HL-60 (cell line): ENCODE results near the gene MFSD6.
A peak's percentile ranks its signal among the peaks of the same experiment; 100 is the strongest.

Experiments used
- DNase-seq, 2 experiments: peaks; one replicate each; pipeline ENCODE4 v3.0.0-alpha.2; 2010 to 2020; ENCODE audit warnings: low read depth in 1 of 2, low spot score in 1 of 2
- H3K27ac ChIP-seq: fragments of 250-450 bp; sonication (Bioruptor Pico); replicated peaks from 2 replicates; pipeline ENCODE4 v1.5.1; 2020; ENCODE audit warnings: mild to moderate bottlenecking, moderate library complexity
- H3K27me3 ChIP-seq: fragments of 250-450 bp; sonication (Bioruptor Pico); 2 replicates; pipeline ENCODE4 v1.5.1; 2021; ENCODE audit warnings: mild to moderate bottlenecking, moderate library complexity; ENCODE audit not compliant: insufficient read depth, poor library complexity, severe bottlenecking
- H3K4me3 ChIP-seq: replicated peaks from 2 replicates; pipeline ENCODE4 v1.5.1; 2011; ENCODE audit warnings: mild to moderate bottlenecking, control low read depth, low read length; ENCODE audit not compliant: insufficient read depth
- CTCF ChIP-seq: IDR thresholded peaks from one replicate; pipeline ENCODE4 v1.5.1; 2011; ENCODE audit warnings: low read length, control low read depth, inconsistent platforms; ENCODE audit not compliant: insufficient read depth
- GABPA ChIP-seq: IDR thresholded peaks from 2 replicates; pipeline ENCODE4 v1.6.1; 2012; ENCODE audit warnings: low read depth
- POLR2AphosphoS5 ChIP-seq: IDR thresholded peaks from 2 replicates; pipeline ENCODE4 v1.6.1; 2012; ENCODE audit warnings: low read depth
- SPI1 ChIP-seq: IDR thresholded peaks from 2 replicates; pipeline ENCODE4 v1.6.1; 2012; ENCODE audit warnings: low read depth, mild to moderate bottlenecking, borderline replicate concordance
- TF ChIP-seq, protein P1 (sequence below): IDR thresholded peaks from 2 replicates; pipeline ENCODE4 v1.6.1; 2012; ENCODE audit warnings: low read depth; ENCODE audit not compliant: insufficient replicate concordance

MFSD6 gene

DNA sequence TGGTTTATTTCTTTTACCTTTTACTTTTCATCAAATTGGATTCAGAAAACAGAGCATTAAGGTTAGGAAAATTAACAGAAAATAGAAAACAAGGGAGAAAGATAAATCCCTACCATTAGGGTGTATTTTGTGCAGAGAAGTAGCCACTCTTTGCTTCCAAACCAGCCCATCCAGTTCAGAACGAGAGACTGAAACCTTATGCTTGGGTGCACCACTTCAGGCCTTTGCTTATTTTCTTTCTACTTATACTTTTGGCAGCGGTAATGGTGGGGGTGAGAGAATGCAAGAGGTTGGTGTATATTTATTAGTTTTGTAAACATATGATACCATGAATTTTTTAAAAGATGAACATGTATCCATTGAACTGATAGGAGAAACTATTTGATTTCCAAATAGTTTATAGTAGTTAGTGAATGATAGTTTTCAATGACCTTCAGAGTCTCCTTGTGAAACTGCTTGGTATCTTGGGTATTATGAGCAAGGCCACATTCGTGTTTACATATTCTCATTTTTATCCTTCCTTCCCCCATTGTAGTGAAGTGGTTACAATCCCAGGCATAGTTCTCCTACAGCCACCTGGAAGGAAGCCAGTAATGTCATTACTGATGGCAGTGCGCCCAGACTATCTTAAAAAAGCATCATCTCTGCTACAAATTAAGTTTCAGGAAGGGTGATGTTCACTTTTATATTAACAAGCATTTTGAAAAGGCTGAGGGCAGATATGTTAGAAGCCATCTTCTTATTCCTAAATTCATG lies 60.8 kb downstream of the MFSD6 start:
- H3K27ac ChIP-seq: no peak overlapping the region
- no peak overlapping the region for H3K4me3 ChIP-seq
- DNase-seq: peak; percentile 13 to 16
- H3K27me3 ChIP-seq: no peaks in the 10 kb centered on the region
- no peak for TF ChIP-seq POLR2AphosphoS5
- TF ChIP-seq CTCF: no peak
- no peak for TF ChIP-seq SPI1
- no peak for TF ChIP-seq GABPA
- TF ChIP-seq, protein P1, sequence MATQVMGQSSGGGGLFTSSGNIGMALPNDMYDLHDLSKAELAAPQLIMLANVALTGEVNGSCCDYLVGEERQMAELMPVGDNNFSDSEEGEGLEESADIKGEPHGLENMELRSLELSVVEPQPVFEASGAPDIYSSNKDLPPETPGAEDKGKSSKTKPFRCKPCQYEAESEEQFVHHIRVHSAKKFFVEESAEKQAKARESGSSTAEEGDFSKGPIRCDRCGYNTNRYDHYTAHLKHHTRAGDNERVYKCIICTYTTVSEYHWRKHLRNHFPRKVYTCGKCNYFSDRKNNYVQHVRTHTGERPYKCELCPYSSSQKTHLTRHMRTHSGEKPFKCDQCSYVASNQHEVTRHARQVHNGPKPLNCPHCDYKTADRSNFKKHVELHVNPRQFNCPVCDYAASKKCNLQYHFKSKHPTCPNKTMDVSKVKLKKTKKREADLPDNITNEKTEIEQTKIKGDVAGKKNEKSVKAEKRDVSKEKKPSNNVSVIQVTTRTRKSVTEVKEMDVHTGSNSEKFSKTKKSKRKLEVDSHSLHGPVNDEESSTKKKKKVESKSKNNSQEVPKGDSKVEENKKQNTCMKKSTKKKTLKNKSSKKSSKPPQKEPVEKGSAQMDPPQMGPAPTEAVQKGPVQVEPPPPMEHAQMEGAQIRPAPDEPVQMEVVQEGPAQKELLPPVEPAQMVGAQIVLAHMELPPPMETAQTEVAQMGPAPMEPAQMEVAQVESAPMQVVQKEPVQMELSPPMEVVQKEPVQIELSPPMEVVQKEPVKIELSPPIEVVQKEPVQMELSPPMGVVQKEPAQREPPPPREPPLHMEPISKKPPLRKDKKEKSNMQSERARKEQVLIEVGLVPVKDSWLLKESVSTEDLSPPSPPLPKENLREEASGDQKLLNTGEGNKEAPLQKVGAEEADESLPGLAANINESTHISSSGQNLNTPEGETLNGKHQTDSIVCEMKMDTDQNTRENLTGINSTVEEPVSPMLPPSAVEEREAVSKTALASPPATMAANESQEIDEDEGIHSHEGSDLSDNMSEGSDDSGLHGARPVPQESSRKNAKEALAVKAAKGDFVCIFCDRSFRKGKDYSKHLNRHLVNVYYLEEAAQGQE: no peak

- DNase-seq: peak in 1 of 2 experiments; percentile 1
- Histone ChIP-seq H3K27ac (no peak overlapping the region), H3K27me3 (no peaks in the 10 kb centered on the region), H3K4me3 (no peak overlapping the region)
- TF ChIP-seq POLR2AphosphoS5: no peak
- TF ChIP-seq CTCF: no peak
- TF ChIP-seq, protein P1: no peak
- no peak for TF ChIP-seq GABPA
- TF ChIP-seq SPI1: no peak
These were observed 61.6 kb downstream of the MFSD6 start for GRCh38 chr2:190469771-190470170.

DNA sequence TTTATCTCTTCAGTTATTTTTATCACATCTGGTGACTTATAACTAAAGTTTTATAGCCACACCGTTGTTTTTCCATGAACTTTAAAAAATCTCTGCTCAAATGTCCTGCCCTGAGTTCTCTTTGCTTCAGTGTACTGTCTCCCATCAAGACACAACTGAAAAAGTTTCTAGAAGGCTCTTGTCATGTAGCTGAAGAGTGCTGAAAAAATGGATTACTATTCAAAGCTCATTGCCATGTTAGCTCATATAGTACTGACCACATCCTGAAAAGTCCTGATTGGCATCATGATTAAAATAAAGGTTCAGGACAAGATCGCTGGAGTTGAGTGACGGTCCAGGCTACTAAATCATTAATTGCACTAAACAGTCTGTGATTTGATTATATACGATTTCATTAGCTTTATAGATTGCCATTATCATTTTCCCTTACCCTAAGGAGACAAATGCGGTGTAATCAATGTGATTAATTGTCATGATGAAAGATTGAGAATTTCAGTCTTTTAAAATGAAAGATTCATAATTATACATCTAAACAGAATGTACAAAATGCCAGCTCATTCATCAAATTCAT lies 62.2 kb downstream of the MFSD6 start:
- no peak overlapping the region for H3K4me3 ChIP-seq
- no peak overlapping the region for H3K27ac ChIP-seq
- no peak for DNase-seq
- H3K27me3 ChIP-seq: no peaks in the 10 kb centered on the region
- no peak for TF ChIP-seq POLR2AphosphoS5

DNA sequence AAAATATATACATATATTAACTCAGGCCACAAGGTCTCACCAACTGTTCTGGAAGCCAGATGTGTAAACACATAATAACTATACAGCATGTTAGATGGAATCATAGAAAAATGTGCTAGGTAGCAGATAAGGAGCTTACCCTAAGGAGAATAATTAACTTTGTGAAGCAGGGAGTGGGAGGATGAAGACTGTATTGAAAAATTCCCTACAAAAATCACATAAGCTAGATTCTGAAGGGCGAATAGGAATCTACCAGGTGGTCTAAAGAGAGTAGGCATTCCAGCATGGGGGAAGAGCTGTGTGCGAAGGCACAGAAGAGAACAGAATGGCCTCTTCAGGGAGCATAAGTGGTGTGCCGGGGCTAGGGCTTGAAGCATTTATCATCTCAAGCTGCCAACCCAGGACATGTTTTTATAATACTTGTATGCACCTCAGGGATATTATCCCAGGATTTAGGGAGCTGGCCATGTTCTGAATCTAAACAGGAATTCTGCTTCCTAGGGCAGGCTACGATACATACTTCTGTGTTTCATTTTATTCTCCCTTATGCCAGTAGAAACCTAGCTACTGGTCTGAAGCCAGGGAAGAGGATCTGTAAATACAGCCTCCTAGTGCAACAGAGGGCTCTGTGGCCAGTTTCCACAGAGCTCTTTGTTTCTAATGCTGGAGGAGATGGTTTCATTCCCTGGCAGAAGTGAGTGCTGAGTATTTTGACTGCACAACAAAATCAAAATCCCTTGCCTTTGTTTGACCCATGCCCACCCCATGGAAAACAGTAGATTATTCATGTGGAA lies 69.7 kb downstream of the MFSD6 start:
- no peak for DNase-seq
- no peak for TF ChIP-seq POLR2AphosphoS5
- no peak for TF ChIP-seq CTCF
- TF ChIP-seq, protein P1: no peak
- no peak for TF ChIP-seq GABPA
- TF ChIP-seq SPI1: no peak
- Histone ChIP-seq H3K27ac (no peak overlapping the region), H3K4me3 (no peak overlapping the region), H3K27me3 (no peaks in the 10 kb centered on the region)
